HepG2 (cell line): ENCODE results near the gene SGMS1. TPM values are rescaled to one million over a fixed set of nuclear protein-coding genes. Genes with fewer than 3 reads are reported as not detected.

Experiments used
- ATAC-seq: fragments of 200-7000 bp; cut with Tn5 transposase; 3 replicates; pipeline ENCODE4 v1.9.1; 2020; ENCODE audit warnings: mild to moderate bottlenecking, moderate library complexity
- BruUV-seq: library from RNA; stranded (reverse); fragments of 400-500 nt; replicated peaks from 2 replicates; lab custom pipeline; 2021; lab: Mats Ljungman, UMichigan
- CTCF ChIA-PET: fragments of 300-600 bp; formaldehyde crosslinking; extraction: SDS; loops from one replicate; lab custom pipeline; 2021; ENCODE audit warnings: low total read pairs, inconsistent platforms, low intra/inter-chr PET ratio; lab: Yijun Ruan, JAX
- POLR2A ChIA-PET: fragments of 350-600 bp; sonication (Branson Sonifier 250); formaldehyde crosslinking; loops from one replicate; lab custom pipeline; 2020; ENCODE audit warnings: antibody characterized with exemption, inconsistent platforms; lab: Yijun Ruan, JAX
- DNase-seq: peaks from one replicate; pipeline ENCODE4 v3.0.0-alpha.2; 2015; ENCODE audit warnings: low spot score
- FAIRE-seq: peaks from 3 replicates; lab custom pipeline; 2011; peaks lifted over from hg19 to GRCh38; lab: Jason Lieb, UNC
- H2AFZ ChIP-seq: one replicate; pipeline ENCODE4 v1.6.1; 2011; ENCODE audit warnings: low read length, inconsistent platforms
- H3K27ac ChIP-seq: fragments of 300-600 bp; 3 replicates; pipeline ENCODE4 v1.8.0; 2011; ENCODE audit warnings: mixed run types, mild to moderate bottlenecking, mixed read lengths, low read length, inconsistent platforms; ENCODE audit not compliant: insufficient read depth; ENCODE audit errors: extremely low read length
- H3K27me3 ChIP-seq, 2 experiments: fragments of 200-600 bp in 1 of 2; 2 replicates in 1 of 2; 3 replicates in 1 of 2; pipeline versions ENCODE4 v1.6.0 to v1.8.0; 2011; ENCODE audit warnings: low read length in 2 of 2, mild to moderate bottlenecking in 2 of 2, moderate library complexity in 2 of 2, inconsistent platforms in 1 of 2; ENCODE audit not compliant: insufficient read depth in 2 of 2, control insufficient read depth in 1 of 2
- H3K36me3 ChIP-seq, 2 experiments: fragments of 200-600 bp in 1 of 2; replicated peaks in 1 of 2; 2 replicates in 1 of 2; 3 replicates in 1 of 2; pipeline versions ENCODE4 v1.5.1 to v1.8.0; 2011; ENCODE audit warnings: low read length in 2 of 2, inconsistent platforms in 1 of 2; ENCODE audit not compliant: insufficient read depth in 2 of 2, control insufficient read depth in 1 of 2
- H3K4me1 ChIP-seq: 2 replicates; pipeline ENCODE4 v1.5.1; 2012; ENCODE audit warnings: low read length, inconsistent platforms; ENCODE audit not compliant: insufficient read depth
- H3K4me2 ChIP-seq: 2 replicates; pipeline ENCODE4 v1.6.0; 2011; ENCODE audit warnings: low read depth, low read length, inconsistent platforms
- H3K4me3 ChIP-seq, 3 experiments: fragments of 200-600 bp in 1 of 3; sonication (generic), shearing (Covaris generic) in 1 of 3; replicated peaks in 1 of 3; 2 replicates each; pipeline ENCODE4 v1.5.1; 2011 to 2016; ENCODE audit warnings: low read length in 3 of 3, inconsistent platforms in 2 of 3, low read depth in 2 of 3, mild to moderate bottlenecking in 2 of 3, control low read depth in 1 of 3, mixed read lengths in 1 of 3; ENCODE audit not compliant: insufficient read depth in 1 of 3
- H3K79me2 ChIP-seq: one replicate; pipeline ENCODE4 v1.6.1; 2011; ENCODE audit warnings: low read length, inconsistent platforms; ENCODE audit not compliant: insufficient read depth
- H3K9ac ChIP-seq: 2 replicates; pipeline ENCODE4 v1.6.0; 2011; ENCODE audit warnings: mild to moderate bottlenecking, low read depth, low read length, inconsistent platforms; ENCODE audit not compliant: insufficient read depth
- H3K9me3 ChIP-seq: 2 replicates; pipeline ENCODE4 v1.5.1; 2012; ENCODE audit warnings: mild to moderate bottlenecking, low read length
- H4K20me1 ChIP-seq: 2 replicates; pipeline ENCODE4 v1.6.0; 2011; ENCODE audit warnings: inconsistent platforms, mild to moderate bottlenecking, low read length, moderate library complexity; ENCODE audit not compliant: insufficient read depth
- HDAC1 ChIP-seq: sonication (generic); formaldehyde crosslinking; IDR thresholded peaks from 2 replicates; pipeline ENCODE4 v1.5.1; 2020; ENCODE audit warnings: mild to moderate bottlenecking, missing genetic modification reagents
- HNF4G ChIP-seq, 2 experiments: sonication (generic) in 1 of 2; formaldehyde crosslinking in 1 of 2; IDR thresholded peaks; 2 replicates each; pipeline versions ENCODE4 v1.4.0 to v1.6.1; 2011 to 2020; ENCODE audit warnings: borderline replicate concordance in 2 of 2, low read depth in 2 of 2, mild to moderate bottlenecking in 2 of 2, low read length in 1 of 2, missing genetic modification reagents in 1 of 2, moderate library complexity in 1 of 2
- NCOR1 ChIP-seq: fragments of 200-600 bp; sonication (generic); IDR thresholded peaks from 2 replicates; pipeline ENCODE4 v1.7.0; 2017; ENCODE audit warnings: antibody characterized with exemption, low read length, borderline replicate concordance
- NFE2 ChIP-seq: sonication (generic); formaldehyde crosslinking; IDR thresholded peaks from 2 replicates; pipeline ENCODE4 v1.4.0; 2020; ENCODE audit warnings: missing genetic modification reagents
- NFKB2 ChIP-seq: sonication (generic); formaldehyde crosslinking; IDR thresholded peaks from 2 replicates; pipeline ENCODE4 v1.4.0; 2020; ENCODE audit warnings: missing genetic modification reagents, borderline replicate concordance
- REST ChIP-seq, 2 experiments: IDR thresholded peaks; 2 replicates each; pipeline ENCODE4 v1.6.1; 2011 to 2012; ENCODE audit warnings: low read length in 2 of 2, borderline replicate concordance in 1 of 2, low read depth in 1 of 2, mild to moderate bottlenecking in 1 of 2, moderate library complexity in 1 of 2
- SOX6 ChIP-seq, 2 experiments: fragments of 450-650 bp in 1 of 2; sonication (generic) in 1 of 2; formaldehyde crosslinking in 1 of 2; IDR thresholded peaks; 2 replicates each; pipeline versions ENCODE4 v1.4.0 to v1.6.1; 2017 to 2020; ENCODE audit warnings: antibody characterized with exemption in 1 of 2, mild to moderate bottlenecking in 1 of 2, missing genetic modification reagents in 1 of 2
- TOE1 ChIP-seq: sonication (generic); formaldehyde crosslinking; IDR thresholded peaks from 2 replicates; pipeline ENCODE4 v1.4.0; 2020; ENCODE audit warnings: mild to moderate bottlenecking, missing genetic modification reagents
- ZKSCAN1 ChIP-seq: fragments of 150-350 bp; IDR thresholded peaks from 2 replicates; pipeline ENCODE4 v1.6.1; 2014; ENCODE audit warnings: low read length
- ZNF775 ChIP-seq: sonication (generic); formaldehyde crosslinking; IDR thresholded peaks from 2 replicates; pipeline ENCODE4 v1.4.0; 2020; ENCODE audit warnings: missing genetic modification reagents, mild to moderate bottlenecking, moderate library complexity, borderline replicate concordance
- ZNF816 ChIP-seq: sonication (generic); formaldehyde crosslinking; IDR thresholded peaks from 2 replicates; pipeline ENCODE4 v1.8.0; 2022; ENCODE audit warnings: missing genetic modification reagents, mild to moderate bottlenecking, borderline replicate concordance
- WGBS: methylation state at CpG from one replicate; pipeline ENCODE4 v1.1.6; 2017; ENCODE audit warnings: low lambda C conversion rate; 5-methylcytosine and 5-hydroxymethylcytosine counted together
- in situ Hi-C: cut with HindIII; loops from 2 replicates; pipeline ENCODE4 v1.10.0; 2017; ENCODE audit warnings: low pct_unique_long_range_greater_than_20kb; ENCODE audit not compliant: extremely low pct_ligation_motif_present
- intact Hi-C: fragments of 100-400 bp; cut with micrococcal nuclease; formaldehyde crosslinking; loops from one replicate; pipeline ENCODE4 v1.10.0; 2022; ENCODE audit not compliant: unreplicated experiment
- polyA plus RNA-seq, 8 experiments: library from polyadenylated mRNA; depleted of rRNA in 3 of 8; stranded (reverse) in 7 of 8; unstranded in 1 of 8; fragments of >200 nt; fragmentation: Illumina TruSeq in 4 of 8; extraction: Trizol in 4 of 8; gene quantifications; 2 replicates each; pipeline versions ENCODE4 v1.2.1 to v1.2.3, GENCODE V29; 2011 to 2016; ENCODE audit warnings: low read depth in 4 of 8, missing spikeins in 1 of 8, mixed read lengths in 1 of 8; ENCODE audit not compliant: insufficient read depth in 1 of 8
- total RNA-seq, 5 experiments: library from RNA; depleted of rRNA; stranded (reverse); fragments of >200 nt; fragmentation: Illumina TruSeq; extraction: Trizol; gene quantifications; 2 replicates each; pipeline ENCODE4 v1.2.3, GENCODE V29; 2016; ENCODE audit warnings: low read depth in 1 of 5
- TF ChIP-seq, protein P1 (sequence below): sonication (generic); formaldehyde crosslinking; conservative IDR thresholded peaks from 2 replicates; pipeline ENCODE4 v1.8.0; 2022; ENCODE audit warnings: mild to moderate bottlenecking, moderate library complexity, missing genetic modification reagents
- TF ChIP-seq, protein P2 (sequence below): fragments of 450-650 bp; IDR thresholded peaks from 2 replicates; pipeline ENCODE4 v1.6.1; 2016

The SGMS1 gene
- total and polyA plus RNA-seq, 2 of the 13 experiments (the other 11 are each of a cell fraction or from before 2014, with no cell fraction given): 6.5 to 15.1 TPM

DNA sequence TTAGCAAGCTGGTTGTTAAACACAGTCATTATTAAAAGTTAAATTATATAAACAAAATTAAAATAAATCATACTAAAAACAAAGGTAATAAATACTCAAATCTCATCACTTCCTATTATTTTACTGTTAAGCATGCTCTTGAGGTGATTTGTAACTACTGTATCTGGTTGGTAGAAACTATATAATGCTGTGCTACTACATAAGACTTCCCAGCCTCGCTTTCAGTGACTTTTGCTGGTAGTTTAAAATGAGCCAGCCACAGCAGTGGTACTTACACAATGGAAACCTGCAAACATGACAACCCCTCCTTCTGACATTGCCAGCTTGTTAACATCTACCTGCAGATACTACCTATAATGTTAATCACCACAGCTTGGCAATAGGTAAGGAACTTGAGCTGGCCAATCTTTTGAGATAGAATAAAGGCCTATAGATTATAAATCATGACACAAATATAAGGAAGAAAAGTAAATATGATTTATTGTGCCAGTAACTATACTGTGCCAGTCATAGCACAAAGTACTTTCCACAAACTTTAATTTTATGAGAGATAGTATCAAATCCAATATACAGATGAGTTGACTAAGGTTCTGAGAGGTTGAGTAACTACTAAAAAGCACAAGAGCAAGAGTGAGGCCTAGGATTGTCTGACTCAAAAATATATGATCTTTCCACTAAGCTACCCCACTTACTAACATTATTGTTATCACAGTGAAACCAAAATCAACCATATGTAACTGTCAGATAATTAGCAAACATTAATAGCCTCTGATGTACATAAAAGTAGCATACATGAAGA, 191.3 kb downstream of the SGMS1 start:
- TF ChIP-seq NFE2 (CRISPR knock-in tag): no peak
- no peak for TF ChIP-seq ZNF816 (CRISPR knock-in tag)
- no peak for TF ChIP-seq HDAC1 (CRISPR knock-in tag)
- TF ChIP-seq, protein P1, sequence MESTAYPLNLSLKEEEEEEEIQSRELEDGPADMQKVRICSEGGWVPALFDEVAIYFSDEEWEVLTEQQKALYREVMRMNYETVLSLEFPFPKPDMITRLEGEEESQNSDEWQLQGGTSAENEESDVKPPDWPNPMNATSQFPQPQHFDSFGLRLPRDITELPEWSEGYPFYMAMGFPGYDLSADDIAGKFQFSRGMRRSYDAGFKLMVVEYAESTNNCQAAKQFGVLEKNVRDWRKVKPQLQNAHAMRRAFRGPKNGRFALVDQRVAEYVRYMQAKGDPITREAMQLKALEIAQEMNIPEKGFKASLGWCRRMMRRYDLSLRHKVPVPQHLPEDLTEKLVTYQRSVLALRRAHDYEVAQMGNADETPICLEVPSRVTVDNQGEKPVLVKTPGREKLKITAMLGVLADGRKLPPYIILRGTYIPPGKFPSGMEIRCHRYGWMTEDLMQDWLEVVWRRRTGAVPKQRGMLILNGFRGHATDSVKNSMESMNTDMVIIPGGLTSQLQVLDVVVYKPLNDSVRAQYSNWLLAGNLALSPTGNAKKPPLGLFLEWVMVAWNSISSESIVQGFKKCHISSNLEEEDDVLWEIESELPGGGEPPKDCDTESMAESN (CRISPR knock-in tag): no peak
- no peak for TF ChIP-seq SOX6 (IDR thresholded peaks at IDR 0.05)
- no peak for TF ChIP-seq SOX6 (CRISPR knock-in tag; IDR thresholded peaks at IDR 0.05)
- TF ChIP-seq ZKSCAN1: no peak
- TF ChIP-seq HNF4G (IDR thresholded peaks at IDR 0.05; ENCODE audit: borderline replicate concordance, low read depth, low read length): no peak
- TF ChIP-seq HNF4G (CRISPR knock-in tag; IDR thresholded peaks at IDR 0.05; ENCODE audit: borderline replicate concordance, low read depth): no peak
- no peak for TF ChIP-seq ZNF775 (CRISPR knock-in tag)
- TF ChIP-seq, protein P2, sequence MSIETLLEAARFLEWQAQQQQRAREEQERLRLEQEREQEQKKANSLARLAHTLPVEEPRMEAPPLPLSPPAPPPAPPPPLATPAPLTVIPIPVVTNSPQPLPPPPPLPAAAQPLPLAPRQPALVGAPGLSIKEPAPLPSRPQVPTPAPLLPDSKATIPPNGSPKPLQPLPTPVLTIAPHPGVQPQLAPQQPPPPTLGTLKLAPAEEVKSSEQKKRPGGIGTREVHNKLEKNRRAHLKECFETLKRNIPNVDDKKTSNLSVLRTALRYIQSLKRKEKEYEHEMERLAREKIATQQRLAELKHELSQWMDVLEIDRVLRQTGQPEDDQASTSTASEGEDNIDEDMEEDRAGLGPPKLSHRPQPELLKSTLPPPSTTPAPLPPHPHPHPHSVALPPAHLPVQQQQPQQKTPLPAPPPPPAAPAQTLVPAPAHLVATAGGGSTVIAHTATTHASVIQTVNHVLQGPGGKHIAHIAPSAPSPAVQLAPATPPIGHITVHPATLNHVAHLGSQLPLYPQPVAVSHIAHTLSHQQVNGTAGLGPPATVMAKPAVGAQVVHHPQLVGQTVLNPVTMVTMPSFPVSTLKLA: no peak
- no peak for TF ChIP-seq NCOR1
- no peak for TF ChIP-seq REST (IDR thresholded peaks at IDR 0.05; ENCODE audit: borderline replicate concordance in 1 of 2, low read depth in 1 of 2, low read length in 2 of 2)
- TF ChIP-seq NFKB2 (CRISPR knock-in tag): no peak
- no peak for TF ChIP-seq TOE1 (CRISPR knock-in tag)
- Histone ChIP-seq H2AFZ (no peak overlapping the region), H3K4me2 (no peak overlapping the region), H3K4me3 (no peak overlapping the region), H3K9me3 (no peaks in the 10 kb centered on the region), H3K27ac (no peak overlapping the region), H3K9ac (no peak overlapping the region), H3K4me1 (no peaks in the 10 kb centered on the region), H3K27me3 (no peaks in the 10 kb centered on the region), H4K20me1 (no peaks in the 10 kb centered on the region; the same call in 1 of the 2 replicates), H3K79me2 (no peaks in the 10 kb centered on the region), H3K36me3 (no peaks in the 10 kb centered on the region; a peak in 1 of 5 replicates)
- DNase-seq: no peak
- 100% methylated on average over 1 of the region's 1 CpG for WGBS
- FAIRE-seq: no peak
- POLR2A ChIA-PET: no interaction called here
- in situ Hi-C loops: no loop called here
- no peak for ATAC-seq
- intact Hi-C loops: no loop called here
- no TSS peak for BruUV-seq
- CTCF ChIA-PET: no interaction called here
